IMR-90 (cell line): Measurements from ENCODE around the gene SELENOS.
A peak's percentile ranks its signal among the peaks of the same experiment; 100 is the strongest.

Experiments
- CEBPB ChIP-seq: IDR thresholded peaks from 2 replicates; pipeline ENCODE4 v1.6.1; 2012; ENCODE audit warnings: low read depth, low read length, improper control_type of control experiment
- FOS ChIP-seq: fragments of 150-350 bp; IDR thresholded peaks from 2 replicates; pipeline ENCODE4 v1.6.1; 2016; ENCODE audit warnings: low read depth, low read length
- MAFK ChIP-seq: IDR thresholded peaks from 2 replicates; pipeline ENCODE4 v1.6.1; 2012; ENCODE audit warnings: low read depth, low read length, improper control_type of control experiment
- MAZ ChIP-seq: IDR thresholded peaks from 2 replicates; pipeline ENCODE4 v1.6.1; 2012; ENCODE audit warnings: low read depth, mild to moderate bottlenecking, low read length, improper control_type of control experiment, moderate library complexity, borderline replicate concordance
- MXI1 ChIP-seq: IDR thresholded peaks from 2 replicates; pipeline ENCODE4 v1.6.1; 2012; ENCODE audit warnings: low read depth, mild to moderate bottlenecking, low read length, moderate library complexity, borderline replicate concordance
- POLR2A ChIP-seq: IDR thresholded peaks from 2 replicates; pipeline ENCODE4 v1.6.1; 2012; ENCODE audit warnings: mild to moderate bottlenecking, low read depth, low read length
- RAD21 ChIP-seq: IDR thresholded peaks from 2 replicates; pipeline ENCODE4 v1.6.1; 2012; ENCODE audit warnings: low read length, improper control_type of control experiment
- RFX5 ChIP-seq: IDR thresholded peaks from 2 replicates; pipeline ENCODE4 v1.8.0; 2012; ENCODE audit warnings: low read depth, mild to moderate bottlenecking, low read length, moderate library complexity
- TF ChIP-seq, protein P1 (sequence below): conservative IDR thresholded peaks from 2 replicates; pipeline ENCODE4 v1.5.1; 2012; ENCODE audit warnings: mild to moderate bottlenecking, low read depth, low read length, improper control_type of control experiment
- TF ChIP-seq, protein P2 (sequence below): fragments of 150-350 bp; IDR thresholded peaks from 2 replicates; pipeline ENCODE4 v1.6.1; 2016; ENCODE audit warnings: low read depth, mild to moderate bottlenecking, low read length, moderate library complexity, borderline replicate concordance

DNA sequence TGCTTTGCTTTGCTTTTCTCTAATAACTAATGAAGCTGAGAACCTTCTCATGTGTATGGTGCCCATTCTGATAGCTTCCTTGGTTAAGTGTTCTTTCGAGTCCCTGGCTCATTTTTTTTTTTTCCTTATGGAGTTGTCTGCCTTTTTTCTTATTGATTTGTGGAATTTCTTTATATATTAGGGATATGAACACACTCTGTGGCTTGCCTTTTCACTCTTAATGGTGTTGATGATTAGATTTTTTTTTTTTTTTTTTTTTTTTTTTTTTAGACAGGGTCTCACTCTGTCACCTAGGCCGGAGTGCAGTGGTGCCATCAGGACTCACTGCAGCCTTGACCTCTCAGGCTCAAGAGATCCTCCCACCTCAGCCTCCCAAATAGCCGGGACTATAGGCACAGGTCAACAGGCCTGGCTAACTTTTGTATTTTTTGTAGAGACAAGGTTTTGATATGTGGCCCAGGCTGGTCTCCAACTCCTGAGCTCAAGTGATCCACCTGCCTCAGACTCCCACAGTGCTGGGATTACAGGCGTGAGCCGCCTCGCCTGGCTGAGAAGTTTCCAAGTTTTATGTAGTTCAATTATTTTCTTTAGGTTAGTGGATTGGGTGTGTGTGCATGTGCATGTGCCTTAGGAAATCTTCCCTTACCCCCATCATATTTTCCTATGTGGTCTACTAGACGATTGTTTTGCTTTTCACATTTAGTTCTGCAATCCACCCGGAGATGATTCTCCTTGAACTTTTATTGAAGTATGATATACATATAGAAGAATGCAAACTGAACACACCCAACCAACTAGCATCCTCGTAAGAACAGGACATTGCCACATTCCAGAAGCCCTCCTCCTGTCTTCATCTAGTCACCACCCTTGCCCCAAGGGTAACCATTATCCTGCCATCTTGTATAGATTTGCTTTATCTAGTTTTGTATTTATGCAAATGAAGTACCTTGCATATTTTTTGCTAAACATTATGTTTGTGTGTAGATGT, 19.4 kb upstream of the SELENOS start:
- TF ChIP-seq, protein P1, sequence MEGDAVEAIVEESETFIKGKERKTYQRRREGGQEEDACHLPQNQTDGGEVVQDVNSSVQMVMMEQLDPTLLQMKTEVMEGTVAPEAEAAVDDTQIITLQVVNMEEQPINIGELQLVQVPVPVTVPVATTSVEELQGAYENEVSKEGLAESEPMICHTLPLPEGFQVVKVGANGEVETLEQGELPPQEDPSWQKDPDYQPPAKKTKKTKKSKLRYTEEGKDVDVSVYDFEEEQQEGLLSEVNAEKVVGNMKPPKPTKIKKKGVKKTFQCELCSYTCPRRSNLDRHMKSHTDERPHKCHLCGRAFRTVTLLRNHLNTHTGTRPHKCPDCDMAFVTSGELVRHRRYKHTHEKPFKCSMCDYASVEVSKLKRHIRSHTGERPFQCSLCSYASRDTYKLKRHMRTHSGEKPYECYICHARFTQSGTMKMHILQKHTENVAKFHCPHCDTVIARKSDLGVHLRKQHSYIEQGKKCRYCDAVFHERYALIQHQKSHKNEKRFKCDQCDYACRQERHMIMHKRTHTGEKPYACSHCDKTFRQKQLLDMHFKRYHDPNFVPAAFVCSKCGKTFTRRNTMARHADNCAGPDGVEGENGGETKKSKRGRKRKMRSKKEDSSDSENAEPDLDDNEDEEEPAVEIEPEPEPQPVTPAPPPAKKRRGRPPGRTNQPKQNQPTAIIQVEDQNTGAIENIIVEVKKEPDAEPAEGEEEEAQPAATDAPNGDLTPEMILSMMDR: no peak
- TF ChIP-seq POLR2A: no peak
- 0 out of 2 replicates have a peak, but pooled peaks have one; percentile 5 for TF ChIP-seq CEBPB
- TF ChIP-seq RAD21: no peak
- TF ChIP-seq, protein P2, sequence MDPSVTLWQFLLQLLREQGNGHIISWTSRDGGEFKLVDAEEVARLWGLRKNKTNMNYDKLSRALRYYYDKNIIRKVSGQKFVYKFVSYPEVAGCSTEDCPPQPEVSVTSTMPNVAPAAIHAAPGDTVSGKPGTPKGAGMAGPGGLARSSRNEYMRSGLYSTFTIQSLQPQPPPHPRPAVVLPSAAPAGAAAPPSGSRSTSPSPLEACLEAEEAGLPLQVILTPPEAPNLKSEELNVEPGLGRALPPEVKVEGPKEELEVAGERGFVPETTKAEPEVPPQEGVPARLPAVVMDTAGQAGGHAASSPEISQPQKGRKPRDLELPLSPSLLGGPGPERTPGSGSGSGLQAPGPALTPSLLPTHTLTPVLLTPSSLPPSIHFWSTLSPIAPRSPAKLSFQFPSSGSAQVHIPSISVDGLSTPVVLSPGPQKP: no peak
- TF ChIP-seq RFX5: no peak
- no peak for TF ChIP-seq FOS
- no peak for TF ChIP-seq MAZ
- TF ChIP-seq MAFK: no peak
- no peak for TF ChIP-seq MXI1
